Panc1 (cell line): ENCODE results near the gene TNIK. TPM values are rescaled to one million over a fixed set of nuclear protein-coding genes. Genes with fewer than 3 reads are reported as not detected.

Experiments used
- ATAC-seq: fragments of 200-7000 bp; cut with Tn5 transposase; 2 replicates; pipeline ENCODE4 v1.9.1; 2020; ENCODE audit warnings: mild to moderate bottlenecking, moderate library complexity
- BruUV-seq: library from RNA; stranded (reverse); fragments of 400-500 nt; replicated peaks from 2 replicates; lab custom pipeline; 2021; lab: Mats Ljungman, UMichigan
- CTCF ChIA-PET: fragments of 300-600 bp; sonication (Branson Sonifier 250); formaldehyde crosslinking; loops from one replicate; lab custom pipeline; 2022; ENCODE audit warnings: antibody characterized with exemption; lab: Charles Lee
- POLR2A ChIA-PET: fragments of 300-600 bp; sonication (Branson Sonifier 250); formaldehyde crosslinking; loops from one replicate; lab custom pipeline; 2022; ENCODE audit warnings: antibody characterized with exemption; lab: Charles Lee
- DNase-seq: peaks from one replicate; pipeline ENCODE4 v3.0.0-alpha.2; 2010; ENCODE audit warnings: low read depth, low spot score
- H3K27ac ChIP-seq: 2 replicates; pipeline ENCODE4 v1.5.1; 2011; ENCODE audit warnings: mild to moderate bottlenecking, low read length, inconsistent platforms
- H3K27me3 ChIP-seq: fragments of 200-500 bp; sonication (Bioruptor generic); 2 replicates; pipeline ENCODE4 v1.6.0; 2014; ENCODE audit warnings: low read length, inconsistent platforms; ENCODE audit not compliant: control insufficient read depth, insufficient read depth
- H3K36me3 ChIP-seq: fragments of 200-500 bp; sonication (Bioruptor generic); 2 replicates; pipeline ENCODE4 v1.5.1; 2014; ENCODE audit warnings: inconsistent platforms, mild to moderate bottlenecking, low read length, moderate library complexity; ENCODE audit not compliant: control insufficient read depth, insufficient read depth
- H3K4me1 ChIP-seq: 2 replicates; pipeline ENCODE4 v1.5.1; 2011; ENCODE audit warnings: inconsistent platforms, mild to moderate bottlenecking, low read length, moderate library complexity; ENCODE audit not compliant: control insufficient read depth, insufficient read depth
- H3K4me3 ChIP-seq, 2 experiments: 2 replicates each; pipeline ENCODE4 v1.5.1; 2011 to 2012; ENCODE audit warnings: low read depth in 2 of 2, low read length in 2 of 2, mild to moderate bottlenecking in 2 of 2, inconsistent platforms in 1 of 2, moderate library complexity in 1 of 2
- H3K9me3 ChIP-seq: fragments of 200-500 bp; sonication (Bioruptor generic); 2 replicates; pipeline ENCODE4 v1.5.1; 2014; ENCODE audit warnings: low read depth, mild to moderate bottlenecking, inconsistent platforms, low read length, moderate library complexity; ENCODE audit not compliant: control insufficient read depth, insufficient read depth
- POLR2AphosphoS5 ChIP-seq: IDR thresholded peaks from 2 replicates; pipeline ENCODE4 v1.6.1; 2012; ENCODE audit warnings: mild to moderate bottlenecking, low read depth, low read length, moderate library complexity
- SIN3A ChIP-seq: IDR thresholded peaks from 2 replicates; pipeline ENCODE4 v1.6.1; 2012; ENCODE audit warnings: low read depth, mild to moderate bottlenecking, low read length, moderate library complexity, borderline replicate concordance; ENCODE audit not compliant: insufficient read depth
- TCF7L2 ChIP-seq: IDR thresholded peaks from 2 replicates; pipeline ENCODE4 v1.6.1; 2011; ENCODE audit warnings: mild to moderate bottlenecking, low read depth, low read length, inconsistent platforms
- in situ Hi-C: cut with HindIII; loops from 2 replicates; pipeline ENCODE4 v1.10.0; 2016; ENCODE audit warnings: low sequenced_read_pairs, low pct_unique_long_range_greater_than_20kb
- intact Hi-C: fragments of 100-400 bp; cut with micrococcal nuclease; formaldehyde crosslinking; loops from one replicate; pipeline ENCODE4 v1.10.0; 2022; ENCODE audit not compliant: unreplicated experiment
- microRNA-seq: library from miRNA; unstranded; fragments of <30 nt; microRNA quantifications from one replicate; pipeline ENCODE4 v1.1.0, GENCODE V29; 2020; ENCODE audit not compliant: unreplicated experiment
- total RNA-seq: library from RNA; stranded (reverse); gene quantifications from one replicate; pipeline ENCODE4 v1.2.1, GENCODE V29; 2021; ENCODE audit not compliant: unreplicated experiment
- TF ChIP-seq, protein P1 (sequence below), 2 experiments: IDR thresholded peaks; 2 replicates each; pipeline ENCODE4 v1.6.1; 2011 to 2012; ENCODE audit warnings: low read depth in 2 of 2, control low read depth in 1 of 2, low read length in 1 of 2, mild to moderate bottlenecking in 1 of 2, moderate library complexity in 1 of 2; ENCODE audit not compliant: insufficient read depth in 1 of 2
- TF ChIP-seq, protein P2 (sequence below): fragments of 450-650 bp; IDR thresholded peaks from 2 replicates; pipeline ENCODE4 v1.5.1; 2017; ENCODE audit warnings: mild to moderate bottlenecking

Gene TNIK
- total RNA-seq, 1 experiment from 2014 or later = 1.9 TPM

DNA sequence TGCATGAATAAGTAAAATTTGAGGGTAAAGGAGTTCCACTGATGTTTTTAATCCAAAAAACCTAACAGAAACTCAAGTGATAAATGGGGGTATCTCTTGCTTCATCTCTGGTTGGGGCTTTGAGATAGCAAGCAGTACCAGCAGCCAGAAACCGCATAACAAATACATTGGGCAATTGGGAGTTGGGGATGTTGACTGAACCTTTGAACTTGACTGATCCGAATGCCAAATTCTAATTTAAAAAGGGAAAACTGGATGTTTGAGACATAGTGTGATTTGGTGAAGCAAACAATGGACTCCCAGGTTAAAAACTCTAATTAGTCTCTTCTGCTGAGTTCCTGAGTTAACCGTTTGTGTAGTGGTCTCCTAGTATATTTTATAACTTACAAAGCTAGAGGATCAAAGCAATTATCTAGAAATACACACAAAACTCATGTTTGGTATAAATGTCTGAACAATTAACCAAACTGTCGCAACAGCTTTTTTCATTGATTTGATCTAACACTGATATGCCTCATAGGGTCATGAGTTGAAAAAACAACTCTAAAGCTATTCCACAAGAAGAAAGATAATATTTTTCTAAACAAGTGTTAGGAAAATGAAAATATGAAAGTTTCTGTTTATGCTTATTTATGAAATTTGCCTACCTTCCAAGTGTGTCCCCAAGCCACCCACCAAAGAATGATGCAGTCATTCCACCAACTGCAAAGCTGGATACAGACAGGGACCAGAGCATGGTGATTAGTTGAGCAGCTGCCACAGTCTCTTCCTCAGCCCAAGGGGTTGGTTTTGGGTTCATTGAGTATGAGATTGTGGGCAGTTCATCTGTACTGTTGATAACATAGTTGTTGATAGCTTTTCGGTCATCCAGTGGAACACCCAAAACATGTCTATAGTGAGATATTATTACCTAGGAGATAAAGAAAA is 446.1 kb downstream of the TNIK start:
- DNase-seq (no peak), ATAC-seq (no peak)
- intact Hi-C loops = no loop called here
- no peak for TF ChIP-seq SIN3A
- POLR2A ChIA-PET = no interaction called here
- no TSS peak for BruUV-seq
- in situ Hi-C loops = no loop called here
- no peaks in the 10 kb centered on the region for H3K27me3 ChIP-seq
- no peak overlapping the region for H3K4me3 ChIP-seq
- no peaks in the 10 kb centered on the region; the same call in 1 of the 2 replicates for H3K36me3 ChIP-seq
- H3K4me1 ChIP-seq = no peaks in the 10 kb centered on the region
- no peaks in the 10 kb centered on the region for H3K9me3 ChIP-seq
- CTCF ChIA-PET = interaction anchor here (0.6 kb wide), 1 partner anchor 37 kb away, joined by 4 read pairs; no protein-coding TSS in a partner anchor
- H3K27ac ChIP-seq = no peak overlapping the region

DNA sequence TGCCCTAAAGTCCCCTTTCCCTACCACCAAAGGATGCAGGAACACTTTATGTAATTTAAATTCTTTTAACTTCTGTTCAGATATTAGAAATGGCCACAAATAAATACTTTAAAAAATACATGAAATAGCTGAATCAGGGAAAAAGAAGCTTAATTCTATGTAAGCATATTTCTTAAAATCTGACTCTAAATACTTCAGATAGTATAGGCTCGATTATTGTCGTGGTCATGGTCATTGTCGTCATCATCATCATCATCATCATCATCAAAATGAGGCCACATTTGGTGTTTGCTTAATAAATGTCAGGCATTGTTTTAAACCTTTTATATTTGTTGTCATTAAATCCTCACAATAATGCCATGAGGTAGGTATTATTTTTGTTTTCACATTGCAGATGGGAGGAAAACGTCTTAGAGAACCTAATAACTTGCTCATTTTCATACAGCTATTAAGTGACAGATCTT is 448.3 kb downstream of the TNIK start:
- ChIA-PET CTCF (no interaction called here), POLR2A (no interaction called here)
- DNase-seq (no peak), ATAC-seq (no peak)
- Histone ChIP-seq H3K4me3 (no peak overlapping the region), H3K27ac (no peak overlapping the region), H3K27me3 (no peaks in the 10 kb centered on the region), H3K4me1 (no peaks in the 10 kb centered on the region), H3K36me3 (no peaks in the 10 kb centered on the region; the same call in 1 of the 2 replicates), H3K9me3 (no peaks in the 10 kb centered on the region)
- intact Hi-C loops = no loop called here
- no TSS peak for BruUV-seq
- in situ Hi-C loops = no loop called here
- no peak for TF ChIP-seq POLR2AphosphoS5
- TF ChIP-seq TCF7L2 = no peak
- TF ChIP-seq, protein P1, sequence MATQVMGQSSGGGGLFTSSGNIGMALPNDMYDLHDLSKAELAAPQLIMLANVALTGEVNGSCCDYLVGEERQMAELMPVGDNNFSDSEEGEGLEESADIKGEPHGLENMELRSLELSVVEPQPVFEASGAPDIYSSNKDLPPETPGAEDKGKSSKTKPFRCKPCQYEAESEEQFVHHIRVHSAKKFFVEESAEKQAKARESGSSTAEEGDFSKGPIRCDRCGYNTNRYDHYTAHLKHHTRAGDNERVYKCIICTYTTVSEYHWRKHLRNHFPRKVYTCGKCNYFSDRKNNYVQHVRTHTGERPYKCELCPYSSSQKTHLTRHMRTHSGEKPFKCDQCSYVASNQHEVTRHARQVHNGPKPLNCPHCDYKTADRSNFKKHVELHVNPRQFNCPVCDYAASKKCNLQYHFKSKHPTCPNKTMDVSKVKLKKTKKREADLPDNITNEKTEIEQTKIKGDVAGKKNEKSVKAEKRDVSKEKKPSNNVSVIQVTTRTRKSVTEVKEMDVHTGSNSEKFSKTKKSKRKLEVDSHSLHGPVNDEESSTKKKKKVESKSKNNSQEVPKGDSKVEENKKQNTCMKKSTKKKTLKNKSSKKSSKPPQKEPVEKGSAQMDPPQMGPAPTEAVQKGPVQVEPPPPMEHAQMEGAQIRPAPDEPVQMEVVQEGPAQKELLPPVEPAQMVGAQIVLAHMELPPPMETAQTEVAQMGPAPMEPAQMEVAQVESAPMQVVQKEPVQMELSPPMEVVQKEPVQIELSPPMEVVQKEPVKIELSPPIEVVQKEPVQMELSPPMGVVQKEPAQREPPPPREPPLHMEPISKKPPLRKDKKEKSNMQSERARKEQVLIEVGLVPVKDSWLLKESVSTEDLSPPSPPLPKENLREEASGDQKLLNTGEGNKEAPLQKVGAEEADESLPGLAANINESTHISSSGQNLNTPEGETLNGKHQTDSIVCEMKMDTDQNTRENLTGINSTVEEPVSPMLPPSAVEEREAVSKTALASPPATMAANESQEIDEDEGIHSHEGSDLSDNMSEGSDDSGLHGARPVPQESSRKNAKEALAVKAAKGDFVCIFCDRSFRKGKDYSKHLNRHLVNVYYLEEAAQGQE (IDR thresholded peaks at IDR 0.05; ENCODE audit: insufficient read depth in 1 of 2, low read depth in 2 of 2, low read length in 1 of 2) = no peak
- TF ChIP-seq, protein P2, sequence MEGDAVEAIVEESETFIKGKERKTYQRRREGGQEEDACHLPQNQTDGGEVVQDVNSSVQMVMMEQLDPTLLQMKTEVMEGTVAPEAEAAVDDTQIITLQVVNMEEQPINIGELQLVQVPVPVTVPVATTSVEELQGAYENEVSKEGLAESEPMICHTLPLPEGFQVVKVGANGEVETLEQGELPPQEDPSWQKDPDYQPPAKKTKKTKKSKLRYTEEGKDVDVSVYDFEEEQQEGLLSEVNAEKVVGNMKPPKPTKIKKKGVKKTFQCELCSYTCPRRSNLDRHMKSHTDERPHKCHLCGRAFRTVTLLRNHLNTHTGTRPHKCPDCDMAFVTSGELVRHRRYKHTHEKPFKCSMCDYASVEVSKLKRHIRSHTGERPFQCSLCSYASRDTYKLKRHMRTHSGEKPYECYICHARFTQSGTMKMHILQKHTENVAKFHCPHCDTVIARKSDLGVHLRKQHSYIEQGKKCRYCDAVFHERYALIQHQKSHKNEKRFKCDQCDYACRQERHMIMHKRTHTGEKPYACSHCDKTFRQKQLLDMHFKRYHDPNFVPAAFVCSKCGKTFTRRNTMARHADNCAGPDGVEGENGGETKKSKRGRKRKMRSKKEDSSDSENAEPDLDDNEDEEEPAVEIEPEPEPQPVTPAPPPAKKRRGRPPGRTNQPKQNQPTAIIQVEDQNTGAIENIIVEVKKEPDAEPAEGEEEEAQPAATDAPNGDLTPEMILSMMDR = no peak
- no peak for TF ChIP-seq SIN3A

Small RNA genes lying within 50 kb of the gene (microRNA-seq; reads per million reads assigned to microRNA genes)
- gene MIR569 = not detected
